K562 (cell line): Measurements from ENCODE around the gene DARS2. TPM values are rescaled to one million over a fixed set of nuclear protein-coding genes. Genes with fewer than 3 reads are reported as not detected.

Experiments used
- CREM ChIP-seq: IDR thresholded peaks from 2 replicates; pipeline ENCODE4 v1.6.1; 2014; ENCODE audit warnings: antibody characterized with exemption, low read depth
- DPF2 ChIP-seq: fragments of 450-650 bp; IDR thresholded peaks from 2 replicates; pipeline ENCODE4 v1.6.1; 2016
- GABPA ChIP-seq: fragments of 200-800 bp; sonication (Bioruptor generic); conservative IDR thresholded peaks from 2 replicates; pipeline ENCODE4 v1.6.1; 2016; ENCODE audit warnings: low read depth, missing genetic modification characterization, missing compliant biosample characterization
- GATAD2B ChIP-seq: fragments of 450-650 bp; IDR thresholded peaks from 2 replicates; pipeline ENCODE4 v1.6.1; 2017; ENCODE audit warnings: mild to moderate bottlenecking, borderline replicate concordance
- HDAC6 ChIP-seq: IDR thresholded peaks from 2 replicates; pipeline ENCODE4 v1.6.1; 2012; ENCODE audit warnings: low read depth, mild to moderate bottlenecking, control low read depth, inconsistent platforms, low read length, moderate library complexity
- HSF4 ChIP-seq: fragments of 250-450 bp; sonication (Bioruptor Pico); IDR thresholded peaks from 2 replicates; pipeline ENCODE4 v2.1.2; 2022; ENCODE audit warnings: mild to moderate bottlenecking, moderate library complexity, borderline replicate concordance
- IFI16 ChIP-seq: fragments of 250-450 bp; sonication (Bioruptor Pico); IDR thresholded peaks from 2 replicates; pipeline ENCODE4 v2.1.2; 2022; ENCODE audit warnings: mild to moderate bottlenecking, inconsistent platforms
- RBM15 ChIP-seq: fragments of 200-400 bp; formaldehyde crosslinking; IDR thresholded peaks from 2 replicates; pipeline ENCODE4 v1.6.1; 2018; ENCODE audit warnings: mild to moderate bottlenecking, low read length, moderate library complexity; ENCODE audit not compliant: insufficient read depth
- TCF7L2 ChIP-seq: fragments of 150-350 bp; IDR thresholded peaks from 2 replicates; pipeline ENCODE4 v1.6.1; 2016; ENCODE audit warnings: low read depth, mild to moderate bottlenecking, low read length, moderate library complexity
- ZFP1 ChIP-seq: fragments of 450-650 bp; formaldehyde crosslinking; IDR thresholded peaks from 2 replicates; pipeline ENCODE4 v1.4.0; 2020; ENCODE audit warnings: mild to moderate bottlenecking, mixed read lengths
- ZFP30 ChIP-seq: fragments of 250-450 bp; sonication (Bioruptor Pico); IDR thresholded peaks from 2 replicates; pipeline ENCODE4 v1.8.0; 2022; ENCODE audit warnings: moderate library complexity, mild to moderate bottlenecking, inconsistent platforms, borderline replicate concordance
- ZNF23 ChIP-seq: fragments of 250-450 bp; sonication (Bioruptor Pico); IDR thresholded peaks from 2 replicates; pipeline ENCODE4 v1.4.0; 2020; ENCODE audit warnings: mild to moderate bottlenecking
- ZNF766 ChIP-seq: fragments of 200-800 bp; sonication (Bioruptor generic); conservative IDR thresholded peaks from 2 replicates; pipeline ENCODE4 v1.6.1; 2016; ENCODE audit warnings: missing genetic modification characterization, missing compliant biosample characterization
- polyA plus RNA-seq, 8 experiments: library from polyadenylated mRNA; depleted of rRNA in 4 of 8; stranded (reverse) in 5 of 8; unstranded in 3 of 8; fragments of >200 nt; fragmentation: Nextera tagmentation in 2 of 8; fragmentation: Illumina TruSeq in 1 of 8; extraction: Ambion mirVana in 2 of 8; extraction: Trizol in 1 of 8; gene quantifications; 2 replicates each; pipeline versions ENCODE4 v1.2.1 to v1.2.3, GENCODE V29; 2011 to 2014; ENCODE audit warnings: inconsistent platforms in 1 of 8, missing spikeins in 1 of 8
- total RNA-seq, 7 experiments: library from RNA; depleted of rRNA in 6 of 7; stranded (reverse); fragments of >200 nt in 6 of 7; fragmentation: Illumina TruSeq in 2 of 7; extraction: Trizol in 2 of 7; gene quantifications; 2 replicates each; pipeline versions ENCODE4 v1.2.1 to v1.2.3, GENCODE V29; 2011 to 2021; ENCODE audit warnings: low replicate concordance in 1 of 7
- TF ChIP-seq, protein P1 (sequence below), 2 experiments: fragments of 450-650 bp; formaldehyde crosslinking in 1 of 2; IDR thresholded peaks; 2 replicates each; pipeline versions ENCODE4 v1.4.0 to v1.6.1; 2014 to 2020; ENCODE audit warnings: mild to moderate bottlenecking in 2 of 2, borderline replicate concordance in 1 of 2, low read depth in 1 of 2
- TF ChIP-seq, protein P2 (sequence below): fragments of 450-650 bp; formaldehyde crosslinking; IDR thresholded peaks from 2 replicates; pipeline ENCODE4 v1.4.0; 2020; ENCODE audit warnings: mild to moderate bottlenecking, mixed read lengths
- TF ChIP-seq, protein P3 (sequence below): fragments of 450-650 bp; formaldehyde crosslinking; IDR thresholded peaks from 2 replicates; pipeline ENCODE4 v1.4.0; 2020; ENCODE audit warnings: mild to moderate bottlenecking, moderate library complexity

Gene DARS2
- total and polyA plus RNA-seq, 9 of the 15 experiments (the other 6 are each of a cell fraction or from before 2014, with no cell fraction given): 36.4 to 96.7 (median 68.6) TPM

DNA sequence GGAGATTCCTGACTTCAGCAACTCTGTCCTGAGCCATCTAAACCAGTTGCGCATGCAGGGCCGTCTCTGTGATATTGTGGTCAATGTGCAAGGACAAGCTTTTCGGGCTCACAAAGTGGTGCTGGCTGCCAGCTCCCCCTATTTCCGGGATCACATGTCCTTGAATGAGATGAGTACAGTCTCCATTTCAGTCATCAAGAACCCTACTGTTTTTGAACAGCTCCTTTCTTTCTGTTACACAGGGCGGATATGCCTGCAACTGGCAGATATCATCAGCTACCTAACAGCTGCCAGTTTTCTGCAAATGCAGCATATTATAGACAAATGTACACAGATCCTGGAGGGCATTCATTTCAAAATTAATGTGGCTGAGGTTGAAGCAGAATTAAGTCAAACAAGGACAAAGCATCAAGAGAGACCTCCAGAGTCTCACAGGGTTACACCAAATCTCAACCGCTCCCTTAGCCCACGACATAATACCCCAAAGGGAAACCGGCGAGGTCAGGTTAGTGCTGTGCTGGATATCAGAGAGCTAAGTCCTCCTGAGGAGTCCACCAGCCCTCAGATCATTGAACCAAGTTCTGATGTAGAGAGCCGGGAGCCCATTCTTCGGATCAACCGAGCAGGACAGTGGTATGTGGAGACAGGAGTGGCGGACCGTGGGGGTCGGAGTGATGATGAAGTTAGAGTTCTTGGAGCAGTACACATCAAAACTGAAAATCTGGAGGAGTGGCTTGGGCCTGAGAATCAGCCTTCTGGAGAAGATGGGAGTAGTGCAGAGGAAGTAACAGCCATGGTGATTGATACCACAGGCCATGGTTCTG lies 46.0 kb downstream of the DARS2 start (continued):
- TF ChIP-seq, protein P1, sequence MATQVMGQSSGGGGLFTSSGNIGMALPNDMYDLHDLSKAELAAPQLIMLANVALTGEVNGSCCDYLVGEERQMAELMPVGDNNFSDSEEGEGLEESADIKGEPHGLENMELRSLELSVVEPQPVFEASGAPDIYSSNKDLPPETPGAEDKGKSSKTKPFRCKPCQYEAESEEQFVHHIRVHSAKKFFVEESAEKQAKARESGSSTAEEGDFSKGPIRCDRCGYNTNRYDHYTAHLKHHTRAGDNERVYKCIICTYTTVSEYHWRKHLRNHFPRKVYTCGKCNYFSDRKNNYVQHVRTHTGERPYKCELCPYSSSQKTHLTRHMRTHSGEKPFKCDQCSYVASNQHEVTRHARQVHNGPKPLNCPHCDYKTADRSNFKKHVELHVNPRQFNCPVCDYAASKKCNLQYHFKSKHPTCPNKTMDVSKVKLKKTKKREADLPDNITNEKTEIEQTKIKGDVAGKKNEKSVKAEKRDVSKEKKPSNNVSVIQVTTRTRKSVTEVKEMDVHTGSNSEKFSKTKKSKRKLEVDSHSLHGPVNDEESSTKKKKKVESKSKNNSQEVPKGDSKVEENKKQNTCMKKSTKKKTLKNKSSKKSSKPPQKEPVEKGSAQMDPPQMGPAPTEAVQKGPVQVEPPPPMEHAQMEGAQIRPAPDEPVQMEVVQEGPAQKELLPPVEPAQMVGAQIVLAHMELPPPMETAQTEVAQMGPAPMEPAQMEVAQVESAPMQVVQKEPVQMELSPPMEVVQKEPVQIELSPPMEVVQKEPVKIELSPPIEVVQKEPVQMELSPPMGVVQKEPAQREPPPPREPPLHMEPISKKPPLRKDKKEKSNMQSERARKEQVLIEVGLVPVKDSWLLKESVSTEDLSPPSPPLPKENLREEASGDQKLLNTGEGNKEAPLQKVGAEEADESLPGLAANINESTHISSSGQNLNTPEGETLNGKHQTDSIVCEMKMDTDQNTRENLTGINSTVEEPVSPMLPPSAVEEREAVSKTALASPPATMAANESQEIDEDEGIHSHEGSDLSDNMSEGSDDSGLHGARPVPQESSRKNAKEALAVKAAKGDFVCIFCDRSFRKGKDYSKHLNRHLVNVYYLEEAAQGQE (IDR thresholded peaks at IDR 0.05; ENCODE audit: borderline replicate concordance): 0 out of 2 replicates have a peak, but pooled peaks have one; percentile 10
- TF ChIP-seq, protein P1 (CRISPR knock-in tag; IDR thresholded peaks at IDR 0.05; ENCODE audit: low read depth): 0 out of 2 replicates have a peak, but pooled peaks have one; percentile 44
- TF ChIP-seq, protein P2, sequence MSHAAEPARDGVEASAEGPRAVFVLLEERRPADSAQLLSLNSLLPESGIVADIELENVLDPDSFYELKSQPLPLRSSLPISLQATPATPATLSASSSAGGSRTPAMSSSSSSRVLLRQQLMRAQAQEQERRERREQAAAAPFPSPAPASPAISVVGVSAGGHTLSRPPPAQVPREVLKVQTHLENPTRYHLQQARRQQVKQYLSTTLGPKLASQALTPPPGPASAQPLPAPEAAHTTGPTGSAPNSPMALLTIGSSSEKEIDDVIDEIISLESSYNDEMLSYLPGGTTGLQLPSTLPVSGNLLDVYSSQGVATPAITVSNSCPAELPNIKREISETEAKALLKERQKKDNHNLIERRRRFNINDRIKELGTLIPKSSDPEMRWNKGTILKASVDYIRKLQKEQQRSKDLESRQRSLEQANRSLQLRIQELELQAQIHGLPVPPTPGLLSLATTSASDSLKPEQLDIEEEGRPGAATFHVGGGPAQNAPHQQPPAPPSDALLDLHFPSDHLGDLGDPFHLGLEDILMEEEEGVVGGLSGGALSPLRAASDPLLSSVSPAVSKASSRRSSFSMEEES: no peak
- no peak for TF ChIP-seq HDAC6
- TF ChIP-seq IFI16: no peak
- TF ChIP-seq HSF4 (CRISPR knock-in tag): no peak
- TF ChIP-seq ZNF23: no peak
- TF ChIP-seq CREM: no peak
- TF ChIP-seq RBM15: no peak
- no peak for TF ChIP-seq ZFP30
- TF ChIP-seq ZNF766: no peak
- TF ChIP-seq ZFP1: no peak
- TF ChIP-seq, protein P3, sequence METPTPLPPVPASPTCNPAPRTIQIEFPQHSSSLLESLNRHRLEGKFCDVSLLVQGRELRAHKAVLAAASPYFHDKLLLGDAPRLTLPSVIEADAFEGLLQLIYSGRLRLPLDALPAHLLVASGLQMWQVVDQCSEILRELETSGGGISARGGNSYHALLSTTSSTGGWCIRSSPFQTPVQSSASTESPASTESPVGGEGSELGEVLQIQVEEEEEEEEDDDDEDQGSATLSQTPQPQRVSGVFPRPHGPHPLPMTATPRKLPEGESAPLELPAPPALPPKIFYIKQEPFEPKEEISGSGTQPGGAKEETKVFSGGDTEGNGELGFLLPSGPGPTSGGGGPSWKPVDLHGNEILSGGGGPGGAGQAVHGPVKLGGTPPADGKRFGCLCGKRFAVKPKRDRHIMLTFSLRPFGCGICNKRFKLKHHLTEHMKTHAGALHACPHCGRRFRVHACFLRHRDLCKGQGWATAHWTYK (CRISPR knock-in tag): no peak
- peak; percentile 49; the same call in 1 of the 2 replicates for TF ChIP-seq DPF2
- no peak for TF ChIP-seq GATAD2B
- TF ChIP-seq TCF7L2: no peak
- peak; percentile 46 for TF ChIP-seq GABPA (tag)
